Astrocyte (in vitro differentiated cells and primary cell): ENCODE measurements around the gene EXOSC1. TPM values are rescaled to one million over a fixed set of nuclear protein-coding genes. Genes with fewer than 3 reads are reported as not detected.

Experiments used
- DNase-seq: peaks from one replicate; pipeline ENCODE4 v3.0.0-alpha.2; 2010; ENCODE audit warnings: low read depth
- FAIRE-seq: peaks from 2 replicates; lab custom pipeline; 2011; peaks lifted over from hg19 to GRCh38; lab: Jason Lieb, UNC
- H2AFZ ChIP-seq: 2 replicates; pipeline ENCODE4 v1.6.0; 2012; ENCODE audit warnings: low read depth, low read length, inconsistent platforms
- H3K27ac ChIP-seq: 2 replicates; pipeline ENCODE4 v1.5.1; 2011; ENCODE audit warnings: low read depth, low read length, inconsistent platforms
- H3K27me3 ChIP-seq: 2 replicates; pipeline ENCODE4 v1.6.0; 2011; ENCODE audit warnings: low read length, inconsistent platforms; ENCODE audit not compliant: insufficient read depth
- H3K36me3 ChIP-seq: 2 replicates; pipeline ENCODE4 v1.5.1; 2011; ENCODE audit warnings: low read length, inconsistent platforms; ENCODE audit not compliant: insufficient read depth
- H3K4me1 ChIP-seq: 2 replicates; pipeline ENCODE4 v1.5.1; 2011; ENCODE audit warnings: low read length, inconsistent platforms; ENCODE audit not compliant: insufficient read depth
- H3K4me2 ChIP-seq: 2 replicates; pipeline ENCODE4 v1.6.0; 2012; ENCODE audit warnings: low read length, inconsistent platforms
- H3K4me3 ChIP-seq: 2 replicates; pipeline ENCODE4 v1.5.1; 2011; ENCODE audit warnings: low read depth, mild to moderate bottlenecking, low read length, inconsistent platforms; ENCODE audit not compliant: insufficient read depth
- H3K79me2 ChIP-seq: 2 replicates; pipeline ENCODE4 v1.6.0; 2012; ENCODE audit warnings: mild to moderate bottlenecking, low read length, inconsistent platforms; ENCODE audit not compliant: insufficient read depth
- H3K9ac ChIP-seq: 2 replicates; pipeline ENCODE4 v1.6.0; 2012; ENCODE audit warnings: mild to moderate bottlenecking, low read length, inconsistent platforms
- H3K9me3 ChIP-seq: 2 replicates; pipeline ENCODE4 v1.5.1; 2012; ENCODE audit warnings: low read depth, mild to moderate bottlenecking, low read length, inconsistent platforms; ENCODE audit not compliant: insufficient read depth
- H4K20me1 ChIP-seq: 2 replicates; pipeline ENCODE4 v1.6.0; 2012; ENCODE audit warnings: low read length, inconsistent platforms; ENCODE audit not compliant: insufficient read depth
- H3K27ac Mint-ChIP-seq: one replicate; pipeline ENCODE4 v1.8.0; 2021; ENCODE audit warnings: mild to moderate bottlenecking, mixed read lengths; ENCODE audit not compliant: unreplicated experiment
- H3K27me3 Mint-ChIP-seq: one replicate; pipeline ENCODE4 v1.8.0; 2021; ENCODE audit warnings: low read depth, mixed read lengths; ENCODE audit not compliant: unreplicated experiment
- H3K36me3 Mint-ChIP-seq: one replicate; pipeline ENCODE4 v1.8.0; 2021; ENCODE audit warnings: low read depth, mixed read lengths; ENCODE audit not compliant: unreplicated experiment
- H3K4me1 Mint-ChIP-seq: one replicate; pipeline ENCODE4 v1.8.0; 2021; ENCODE audit warnings: low read depth, mixed read lengths; ENCODE audit not compliant: unreplicated experiment
- H3K4me3 Mint-ChIP-seq: one replicate; pipeline ENCODE4 v1.8.0; 2021; ENCODE audit warnings: mild to moderate bottlenecking, moderate library complexity, mixed read lengths; ENCODE audit not compliant: unreplicated experiment
- H3K9me3 Mint-ChIP-seq: one replicate; pipeline ENCODE4 v1.8.0; 2021; ENCODE audit warnings: mild to moderate bottlenecking, mixed read lengths; ENCODE audit not compliant: unreplicated experiment
- CTCF ChIP-seq: IDR thresholded peaks from 2 replicates; pipeline ENCODE4 v1.5.1; 2011; ENCODE audit warnings: low read depth, mild to moderate bottlenecking, inconsistent platforms, low read length, moderate library complexity; ENCODE audit not compliant: insufficient read depth
- EZH2 ChIP-seq: IDR thresholded peaks from 2 replicates; pipeline ENCODE4 v1.6.1; 2012; ENCODE audit warnings: mild to moderate bottlenecking, low read length, inconsistent platforms; ENCODE audit not compliant: insufficient read depth
- total RNA-seq: library from RNA; stranded (reverse); gene quantifications from 2 replicates; pipeline ENCODE4 v1.2.1, GENCODE V29; 2021

EXOSC1 gene
- total RNA-seq, 1 donor from 2014 or later, result 37.9 TPM

GRCh38 chr10:97396056-97396455 lies 49.8 kb downstream of the EXOSC1 start:
- no peak overlapping the region for H3K4me3 Mint-ChIP-seq
- Histone ChIP-seq H3K79me2 (peaks cover 26% of the 10 kb centered on the region), H3K27me3 (no peaks in the 10 kb centered on the region), H3K4me2 (no peak overlapping the region), H2AFZ (no peak overlapping the region), H4K20me1 (peaks cover 6% of the 10 kb centered on the region), H3K9ac (no peak overlapping the region), H3K36me3 (peaks cover 35% of the 10 kb centered on the region), H3K9me3 (no peaks in the 10 kb centered on the region), H3K4me1 (peaks cover 9% of the 10 kb centered on the region), H3K4me3 (no peak overlapping the region), H3K27ac (no peak overlapping the region)
- no peaks in the 10 kb centered on the region for H3K4me1 Mint-ChIP-seq
- no peaks in the 10 kb centered on the region for H3K9me3 Mint-ChIP-seq
- DNase-seq, result no peak
- TF ChIP-seq EZH2 (no peak), CTCF (no peak)
- peaks cover 11% of the 10 kb centered on the region for H3K36me3 Mint-ChIP-seq
- H3K27me3 Mint-ChIP-seq, result no peaks in the 10 kb centered on the region
- FAIRE-seq, result no peak
- H3K27ac Mint-ChIP-seq, result no peak overlapping the region

GRCh38 chr10:97393034-97393573 lies 52.7 kb downstream of the EXOSC1 start:
- peaks cover 43% of the 10 kb centered on the region for H3K36me3 ChIP-seq
- no peak overlapping the region for H3K9ac ChIP-seq
- H3K27me3 Mint-ChIP-seq, result no peaks in the 10 kb centered on the region
- peaks cover 6% of the 10 kb centered on the region for H4K20me1 ChIP-seq
- TF ChIP-seq CTCF, result no peak
- no peak for TF ChIP-seq EZH2
- H3K27ac Mint-ChIP-seq, result no peak overlapping the region
- DNase-seq (no peak), FAIRE-seq (no peak)
- H3K4me1 ChIP-seq, result no peaks in the 10 kb centered on the region
- H3K36me3 Mint-ChIP-seq, result peaks cover 15% of the 10 kb centered on the region
- peaks cover 3% of the 10 kb centered on the region for H3K79me2 ChIP-seq
- H3K4me2 ChIP-seq, result no peak overlapping the region
- no peak overlapping the region for H3K27ac ChIP-seq
- no peaks in the 10 kb centered on the region for H3K9me3 ChIP-seq
- no peak overlapping the region for H3K4me3 Mint-ChIP-seq
- H3K4me3 ChIP-seq, result no peak overlapping the region
- no peaks in the 10 kb centered on the region for H3K9me3 Mint-ChIP-seq
- no peaks in the 10 kb centered on the region for H3K27me3 ChIP-seq
- no peaks in the 10 kb centered on the region for H3K4me1 Mint-ChIP-seq
- H2AFZ ChIP-seq, result no peak overlapping the region

GRCh38 chr10:97390091-97390490 lies 55.7 kb downstream of the EXOSC1 start:
- H2AFZ ChIP-seq, result no peak overlapping the region
- H3K36me3 ChIP-seq, result peaks cover 27% of the 10 kb centered on the region
- H3K27ac Mint-ChIP-seq, result no peak overlapping the region
- no peak overlapping the region for H3K4me2 ChIP-seq
- H3K27me3 ChIP-seq, result no peaks in the 10 kb centered on the region
- no peaks in the 10 kb centered on the region for H3K79me2 ChIP-seq
- H3K27ac ChIP-seq, result no peak overlapping the region
- no peaks in the 10 kb centered on the region for H3K4me1 ChIP-seq
- no peaks in the 10 kb centered on the region for H4K20me1 ChIP-seq
- DNase-seq (no peak), FAIRE-seq (no peak)
- no peaks in the 10 kb centered on the region for H3K27me3 Mint-ChIP-seq
- no peaks in the 10 kb centered on the region for H3K9me3 ChIP-seq
- TF ChIP-seq EZH2, result no peak
- TF ChIP-seq CTCF, result no peak
- H3K9me3 Mint-ChIP-seq, result no peaks in the 10 kb centered on the region
- H3K4me3 Mint-ChIP-seq, result no peak overlapping the region
- H3K36me3 Mint-ChIP-seq, result peaks cover 8% of the 10 kb centered on the region
- no peak overlapping the region for H3K9ac ChIP-seq
- H3K4me3 ChIP-seq, result no peak overlapping the region
- H3K4me1 Mint-ChIP-seq, result no peaks in the 10 kb centered on the region
